ENCODE measurements around the gene ADPRS. TPM values are rescaled to one million over a fixed set of nuclear protein-coding genes. Genes with fewer than 3 reads are reported as not detected.

The ADPRS gene, protein sequence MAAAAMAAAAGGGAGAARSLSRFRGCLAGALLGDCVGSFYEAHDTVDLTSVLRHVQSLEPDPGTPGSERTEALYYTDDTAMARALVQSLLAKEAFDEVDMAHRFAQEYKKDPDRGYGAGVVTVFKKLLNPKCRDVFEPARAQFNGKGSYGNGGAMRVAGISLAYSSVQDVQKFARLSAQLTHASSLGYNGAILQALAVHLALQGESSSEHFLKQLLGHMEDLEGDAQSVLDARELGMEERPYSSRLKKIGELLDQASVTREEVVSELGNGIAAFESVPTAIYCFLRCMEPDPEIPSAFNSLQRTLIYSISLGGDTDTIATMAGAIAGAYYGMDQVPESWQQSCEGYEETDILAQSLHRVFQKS
- 23.3 to 29.3 TPM (median 25.8 TPM) in 5 replicates for total RNA-seq (2022; extraction: Qiagen RNA extraction; ENCODE audit: low read depth)

DNA sequence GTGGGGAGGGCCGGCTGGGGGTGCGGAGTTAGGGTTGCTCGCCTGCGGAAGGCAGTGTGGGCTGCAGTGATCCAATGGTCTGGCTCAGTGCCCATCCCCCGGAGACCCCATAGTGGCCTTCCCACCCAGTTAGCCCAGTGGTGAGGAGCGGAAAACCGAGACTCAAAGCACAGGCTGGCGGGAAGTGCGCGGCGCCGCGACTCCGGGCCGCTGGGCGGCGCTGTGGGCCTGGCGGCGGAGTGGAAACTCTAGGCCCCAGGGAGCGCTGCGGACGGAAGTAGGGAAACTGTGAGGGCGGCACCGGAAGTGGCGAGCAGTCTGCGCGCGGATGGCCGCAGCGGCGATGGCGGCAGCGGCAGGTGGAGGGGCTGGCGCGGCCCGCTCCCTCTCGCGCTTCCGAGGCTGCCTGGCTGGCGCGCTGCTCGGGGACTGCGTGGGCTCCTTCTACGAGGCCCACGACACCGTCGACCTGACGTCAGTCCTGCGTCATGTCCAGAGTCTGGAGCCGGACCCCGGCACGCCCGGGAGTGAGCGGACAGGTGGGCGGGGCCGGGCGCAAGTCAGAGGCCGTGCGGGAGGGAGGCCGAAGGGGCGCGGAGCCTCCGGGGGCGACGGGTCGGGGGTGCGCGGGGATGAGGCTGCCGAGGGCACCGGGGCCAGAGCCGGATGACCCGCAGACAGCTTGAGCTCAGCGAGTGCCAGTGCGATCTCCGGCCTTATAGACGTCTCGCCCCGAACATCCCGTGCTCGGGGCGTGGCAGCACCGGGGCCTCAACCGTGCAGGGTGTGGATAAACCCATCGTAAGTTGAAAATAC, at the start of gene ADPRS:
Gene ADPRS (plus strand): TSS at position 316 of the 816 bp plus-strand sequence. CDS start 13 bp downstream, at position 329.

GRCh38 chr1:36083635-36084496, 4.8 kb upstream of the ADPRS start, which contains the start of gene TEKT2:
TEKT2 (plus strand) TSS chr1:36084094; CDS start chr1:36084922, 828 bp downstream.

DNA sequence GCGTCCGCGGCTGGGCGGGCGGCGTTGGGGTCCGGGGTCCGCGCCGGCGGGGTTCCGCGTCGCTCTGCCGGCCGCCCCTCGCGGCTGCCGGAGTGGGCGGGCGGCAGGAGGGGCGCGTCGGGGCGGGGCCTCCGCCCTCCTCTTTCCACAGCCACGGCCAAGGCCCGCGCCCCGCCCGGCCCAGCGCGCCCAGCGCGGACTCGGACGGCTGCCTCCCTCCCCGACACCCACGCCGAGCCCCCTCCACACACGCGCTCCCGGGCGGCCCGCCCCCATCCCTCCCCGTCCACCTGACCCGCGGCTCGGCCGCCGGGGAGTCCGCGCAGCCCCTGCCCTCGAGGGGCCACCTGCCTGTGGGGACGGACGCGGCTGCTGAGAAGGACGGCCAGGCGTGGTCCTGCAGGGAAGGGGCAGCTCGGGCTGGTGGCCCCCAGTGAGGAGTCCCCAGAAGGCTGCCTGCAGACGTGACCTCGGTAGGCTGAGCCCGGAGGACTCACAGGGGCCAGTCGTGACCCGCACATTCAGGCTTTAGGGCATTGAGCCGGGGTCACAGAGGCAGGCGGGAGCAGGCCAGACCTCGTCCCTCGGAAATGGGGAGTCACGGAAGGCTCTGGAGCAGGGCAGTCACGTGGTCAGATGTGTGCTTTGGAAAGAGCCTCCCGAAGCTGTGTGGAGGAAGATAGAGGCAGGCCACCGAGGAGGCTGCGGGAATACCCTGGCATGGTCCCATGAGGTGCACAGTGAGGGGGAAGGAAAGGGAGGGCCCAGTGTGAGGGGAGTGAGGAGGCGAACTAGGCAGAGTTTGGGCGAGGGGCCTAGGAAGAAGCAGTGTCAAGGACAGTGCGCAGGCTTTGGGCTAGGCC, 36.7 kb downstream of the ADPRS start, which contains the start of gene COL8A2:
Gene COL8A2 (minus strand): TSS at position 94 of the 863 bp plus-strand sequence. CDS start 24,980 bp downstream, outside the sequence.

Other genes starting within 250 kb of the ADPRS start
- 3.9 to 6.3 TPM (median 5.0 TPM) in 5 replicates for gene AGO1, start 205.7 kb upstream of the ADPRS start, total RNA-seq (2022; extraction: Qiagen RNA extraction; ENCODE audit: low read depth)
- 5.2 to 9.3 TPM (median 8.8 TPM) in 5 replicates for gene AGO3, start 157.8 kb upstream of the ADPRS start, total RNA-seq (2022; extraction: Qiagen RNA extraction; ENCODE audit: low read depth)
- gene TEKT2, start 4.8 kb upstream of the ADPRS start, total RNA-seq (2022; extraction: Qiagen RNA extraction; ENCODE audit: low read depth): not detected in 5 replicates
- gene COL8A2, start 36.3 kb downstream of the ADPRS start, total RNA-seq (2022; extraction: Qiagen RNA extraction; ENCODE audit: low read depth): 0.06 to 0.17 TPM (median 0.09 TPM) in 5 replicates
- gene TRAPPC3, start 60.6 kb downstream of the ADPRS start, total RNA-seq (2022; extraction: Qiagen RNA extraction; ENCODE audit: low read depth): 73.3 to 85.3 TPM (median 76.2 TPM) in 5 replicates
- gene MAP7D1, start 67.3 kb downstream of the ADPRS start, total RNA-seq (2022; extraction: Qiagen RNA extraction; ENCODE audit: low read depth): 113 to 131 TPM (median 117 TPM) in 5 replicates
- gene THRAP3, start 135.6 kb downstream of the ADPRS start, total RNA-seq (2022; extraction: Qiagen RNA extraction; ENCODE audit: low read depth): 55.6 to 65.4 TPM (median 63.3 TPM) in 5 replicates
- 1.6 to 2.5 TPM (median 1.9 TPM) in 5 replicates for gene SH3D21, start 217.5 kb downstream of the ADPRS start, total RNA-seq (2022; extraction: Qiagen RNA extraction; ENCODE audit: low read depth)
- gene EVA1B, start 234.8 kb downstream of the ADPRS start, total RNA-seq (2022; extraction: Qiagen RNA extraction; ENCODE audit: low read depth): 9.7 to 20.5 TPM (median 17.9 TPM) in 5 replicates

Measured in A549 treated with DMSO at 1 μM for 4 hours (cell line).